OCI-LY1 (cell line): ENCODE measurements around the gene BTLA.

ENCODE experiments used
- CTCF ChIP-seq: fragments of 200-600 bp; sonication (generic), shearing (Covaris generic); IDR thresholded peaks from 2 replicates; pipeline ENCODE4 v1.5.1; 2017; ENCODE audit warnings: mild to moderate bottlenecking, antibody characterized with exemption, low read length, moderate library complexity, mixed read lengths
- EZH2 ChIP-seq: fragments of 200-600 bp; sonication (generic), shearing (Covaris generic); IDR thresholded peaks from 2 replicates; pipeline ENCODE4 v1.8.0; 2017; ENCODE audit warnings: borderline replicate concordance, mixed run types, mild to moderate bottlenecking, antibody characterized with exemption, low read length, moderate library complexity, mixed read lengths

GRCh38 chr3:112496366-112497067 lies 2.8 kb downstream of the BTLA start:
- no peak for TF ChIP-seq EZH2
- TF ChIP-seq CTCF, result no peak
